ENCODE data around the gene ARHGEF10L. TPM values are rescaled to one million over a fixed set of nuclear protein-coding genes. Genes with fewer than 3 reads are reported as not detected.

ARHGEF10L gene
- total RNA-seq, 1 donor from 2014 or later = 27.8 TPM

DNA sequence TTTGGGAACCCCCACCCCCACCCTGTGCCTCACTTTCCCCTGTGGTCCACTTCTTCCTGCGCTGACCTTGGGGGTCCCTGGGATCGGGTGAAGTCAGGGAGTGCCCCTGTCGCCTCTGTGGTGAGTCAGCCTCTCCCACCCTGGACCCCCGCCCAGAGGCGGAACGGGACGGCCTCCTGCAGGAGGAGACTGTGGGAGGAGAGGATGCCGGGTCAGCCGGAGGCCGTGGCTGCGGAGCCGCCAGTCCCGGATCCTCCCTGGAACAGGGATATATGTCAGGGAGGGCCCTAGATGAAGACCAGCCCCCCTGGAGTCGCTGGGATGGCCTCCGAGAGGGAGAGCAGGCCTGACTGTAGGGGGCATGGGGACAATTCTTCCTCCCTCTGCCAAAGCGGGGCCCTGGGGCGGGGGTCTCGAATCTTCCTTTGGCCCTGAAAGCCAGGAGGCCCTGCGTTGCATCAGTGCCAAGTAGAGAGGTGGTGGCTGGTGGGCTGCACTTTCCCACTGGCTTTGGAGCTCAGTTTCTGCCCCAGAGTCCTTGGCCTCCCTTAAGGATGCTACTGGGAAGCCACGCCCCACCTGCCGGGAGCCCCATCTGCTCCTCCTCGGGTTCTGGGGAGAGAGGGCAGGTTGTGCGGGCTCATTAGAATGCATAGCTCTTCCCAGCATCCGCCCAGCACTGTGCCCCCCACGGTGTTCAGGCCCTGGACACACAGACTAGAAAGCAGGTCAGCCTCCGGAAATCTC, 930 bp downstream of the ARHGEF10L start:
- TF ChIP-seq, protein P1, sequence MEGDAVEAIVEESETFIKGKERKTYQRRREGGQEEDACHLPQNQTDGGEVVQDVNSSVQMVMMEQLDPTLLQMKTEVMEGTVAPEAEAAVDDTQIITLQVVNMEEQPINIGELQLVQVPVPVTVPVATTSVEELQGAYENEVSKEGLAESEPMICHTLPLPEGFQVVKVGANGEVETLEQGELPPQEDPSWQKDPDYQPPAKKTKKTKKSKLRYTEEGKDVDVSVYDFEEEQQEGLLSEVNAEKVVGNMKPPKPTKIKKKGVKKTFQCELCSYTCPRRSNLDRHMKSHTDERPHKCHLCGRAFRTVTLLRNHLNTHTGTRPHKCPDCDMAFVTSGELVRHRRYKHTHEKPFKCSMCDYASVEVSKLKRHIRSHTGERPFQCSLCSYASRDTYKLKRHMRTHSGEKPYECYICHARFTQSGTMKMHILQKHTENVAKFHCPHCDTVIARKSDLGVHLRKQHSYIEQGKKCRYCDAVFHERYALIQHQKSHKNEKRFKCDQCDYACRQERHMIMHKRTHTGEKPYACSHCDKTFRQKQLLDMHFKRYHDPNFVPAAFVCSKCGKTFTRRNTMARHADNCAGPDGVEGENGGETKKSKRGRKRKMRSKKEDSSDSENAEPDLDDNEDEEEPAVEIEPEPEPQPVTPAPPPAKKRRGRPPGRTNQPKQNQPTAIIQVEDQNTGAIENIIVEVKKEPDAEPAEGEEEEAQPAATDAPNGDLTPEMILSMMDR (conservative IDR thresholded peaks at IDR 0.05; ENCODE audit: low read depth, low read length) = no peak
- no peak for DNase-seq (ENCODE audit: low read depth)
- peak overlapping the region; percentile 96 for H3K4me3 ChIP-seq (ENCODE audit: low read depth, low read length)

DNA sequence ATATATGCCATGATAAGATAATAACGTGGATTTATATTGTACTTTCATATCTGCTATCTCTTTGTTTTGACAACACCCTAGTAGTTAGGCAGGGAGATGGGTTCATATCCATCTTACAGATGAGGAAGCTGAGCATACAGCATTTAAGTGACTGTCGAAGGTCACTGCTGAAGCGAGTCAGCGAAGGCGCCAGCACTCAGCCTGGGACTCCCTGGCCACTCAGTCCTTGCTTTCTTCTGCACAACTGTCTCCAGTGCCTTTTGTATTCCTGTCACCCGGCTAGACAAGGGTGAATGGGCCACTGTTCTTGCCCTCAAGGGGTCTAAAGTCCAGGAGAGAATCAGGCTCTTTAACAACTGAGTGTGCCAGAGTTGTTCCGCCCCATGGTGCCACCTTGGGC, 3.1 kb downstream of the ARHGEF10L start:
- no peak for DNase-seq (ENCODE audit: low read depth)
- TF ChIP-seq, protein P1 (conservative IDR thresholded peaks at IDR 0.05; ENCODE audit: low read depth, low read length) = no peak
- no peak overlapping the region for H3K4me3 ChIP-seq (ENCODE audit: low read depth, low read length)

DNA sequence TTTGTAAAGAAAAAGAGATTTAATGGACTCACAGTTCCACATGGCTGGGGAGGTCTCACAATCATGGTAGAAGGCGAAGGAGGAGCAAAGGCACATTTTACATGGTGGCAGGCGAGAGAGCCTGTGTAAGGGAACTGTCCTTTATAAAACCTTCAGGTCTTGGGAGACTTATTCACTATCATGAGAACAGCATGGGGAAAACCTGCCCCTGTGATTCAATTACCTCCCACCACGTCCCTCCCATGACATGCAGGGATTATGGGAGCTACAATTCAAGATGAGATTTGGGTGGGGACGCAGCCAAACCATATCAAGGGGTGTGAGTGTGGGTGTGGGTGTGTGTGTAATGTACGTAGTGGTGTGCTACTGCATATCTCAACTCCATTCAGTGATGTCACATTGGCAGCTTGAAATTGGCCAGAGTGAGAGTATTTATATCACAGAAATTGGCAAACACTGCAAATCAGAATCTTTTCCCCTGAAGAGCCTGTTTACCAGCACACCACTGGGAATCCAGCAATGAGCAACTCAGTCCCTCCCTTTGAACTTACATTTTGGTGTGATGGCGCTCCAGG, 5.4 kb downstream of the ARHGEF10L start:
- TF ChIP-seq, protein P1 (conservative IDR thresholded peaks at IDR 0.05; ENCODE audit: low read depth, low read length) = no peak
- no peak for DNase-seq (ENCODE audit: low read depth)
- H3K4me3 ChIP-seq (ENCODE audit: low read depth, low read length) = no peak overlapping the region

DNA sequence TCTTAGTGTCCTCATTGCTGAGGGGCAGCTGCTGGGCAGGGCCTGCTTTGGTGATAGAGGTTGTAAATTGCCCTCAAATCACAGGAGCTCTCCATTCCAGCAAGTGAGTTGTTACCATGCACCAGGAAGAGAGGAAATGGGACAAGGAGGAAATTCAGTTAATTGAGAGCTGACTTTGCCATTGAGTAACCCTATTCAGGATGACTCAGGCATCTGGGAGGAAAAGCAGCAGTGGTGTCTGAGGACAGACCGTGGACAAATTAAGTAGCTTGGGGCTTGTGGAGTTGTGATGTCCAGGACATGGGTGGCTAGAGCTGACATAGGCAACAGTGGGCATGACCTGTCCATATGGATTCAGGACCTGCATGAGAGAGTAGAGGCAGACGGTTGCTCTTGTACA, 5.9 kb downstream of the ARHGEF10L start:
- no peak for DNase-seq (ENCODE audit: low read depth)
- no peak overlapping the region for H3K4me3 ChIP-seq (ENCODE audit: low read depth, low read length)

DNA sequence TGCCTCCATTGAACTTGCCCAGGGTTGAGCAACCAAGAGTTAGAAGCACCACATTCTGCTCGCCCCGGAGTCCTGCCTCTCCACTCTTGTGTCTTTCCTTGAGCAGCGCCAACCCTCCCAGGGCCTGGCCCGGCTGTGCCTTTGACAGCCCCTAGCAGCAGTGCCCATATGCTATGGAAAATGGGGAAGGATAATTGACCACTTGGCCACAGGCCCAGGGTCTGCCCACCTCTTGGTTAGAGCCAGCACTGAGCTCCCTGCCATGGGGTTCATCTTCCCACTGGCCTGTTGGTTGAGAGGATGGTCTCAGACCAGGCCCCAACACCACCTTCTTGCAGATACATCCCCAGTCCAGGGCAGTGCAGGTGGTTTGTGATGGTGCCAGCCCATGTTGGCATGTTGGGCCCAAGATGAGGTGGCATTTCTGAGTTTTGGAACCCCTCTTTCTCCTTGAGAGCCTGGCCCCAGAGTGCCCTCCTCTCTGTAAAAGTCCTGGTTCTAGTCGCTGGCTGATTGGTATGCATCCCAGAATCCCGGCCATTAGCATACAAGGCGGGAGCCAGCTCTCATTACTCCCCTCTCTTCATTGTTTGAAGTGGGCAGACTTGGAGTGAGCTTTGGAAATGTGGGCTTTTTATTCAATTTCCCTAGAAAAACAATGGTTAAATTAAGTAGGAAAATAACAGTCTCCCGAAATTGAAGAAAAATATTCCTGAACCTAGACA, 7.6 kb downstream of the ARHGEF10L start:
- TF ChIP-seq, protein P1 (conservative IDR thresholded peaks at IDR 0.05; ENCODE audit: low read depth, low read length) = no peak
- no peak for DNase-seq (ENCODE audit: low read depth)
- H3K4me3 ChIP-seq (ENCODE audit: low read depth, low read length) = no peak overlapping the region

More for the DNA sequence above, 5.9 kb downstream of the ARHGEF10L start:
- TF ChIP-seq, protein P1 (conservative IDR thresholded peaks at IDR 0.05; ENCODE audit: low read depth, low read length) = no peak

DNA sequence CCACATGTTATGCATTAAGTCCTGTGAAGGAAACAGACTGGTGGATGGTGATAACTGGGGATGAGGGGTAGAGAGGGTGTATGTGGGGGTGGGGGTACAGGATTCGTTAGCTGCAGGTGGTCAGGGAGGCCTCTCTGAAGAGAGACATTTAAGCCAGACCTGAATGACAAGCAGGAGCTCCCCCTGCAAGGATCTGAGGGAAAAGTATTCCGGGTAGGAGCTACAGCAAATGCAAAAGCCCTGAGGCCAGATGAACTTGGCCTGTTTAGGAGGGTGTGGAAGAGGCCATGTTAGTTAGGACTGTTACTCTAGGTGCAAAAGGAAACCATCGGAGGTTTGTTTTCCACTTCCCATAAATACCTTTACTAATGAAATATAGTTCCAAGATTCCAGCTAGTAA, 9.9 kb downstream of the ARHGEF10L start:
- TF ChIP-seq, protein P1 (conservative IDR thresholded peaks at IDR 0.05; ENCODE audit: low read depth, low read length) = no peak
- no peak for DNase-seq (ENCODE audit: low read depth)
- H3K4me3 ChIP-seq (ENCODE audit: low read depth, low read length) = no peak overlapping the region

Data from epithelial cell of proximal tubule (primary cell).